WTC11 (cell line): ENCODE results near the gene COPZ1. TPM values are rescaled to one million over a fixed set of nuclear protein-coding genes. Genes with fewer than 3 reads are reported as not detected.

Source experiments
- ATAC-seq: fragments of 200-7000 bp; cut with Tn5 transposase; 2 replicates; pipeline ENCODE4 v1.10.0; 2021; ENCODE audit warnings: mild to moderate bottlenecking, moderate library complexity
- Bru-seq: library from RNA; stranded (reverse); fragments of 400-500 nt; gene quantifications from one replicate; lab custom pipeline; 2021; lab: Mats Ljungman, UMichigan
- CTCF ChIA-PET: fragments of 300-600 bp; sonication (Branson Sonifier 250); formaldehyde crosslinking; loops from one replicate; lab custom pipeline; 2021; ENCODE audit warnings: antibody characterized with exemption; lab: Charles Lee
- POLR2A ChIA-PET: fragments of 350-600 bp; sonication (Branson Sonifier 250); formaldehyde crosslinking; loops from one replicate; lab custom pipeline; 2021; ENCODE audit warnings: antibody characterized with exemption; lab: Charles Lee
- DNase-seq: peaks from one replicate; pipeline ENCODE4 v3.0.0; 2021; ENCODE audit warnings: low spot score
- H3K27ac Mint-ChIP-seq: 2 replicates; pipeline ENCODE4 v1.8.0; 2021; ENCODE audit warnings: mixed read lengths
- H3K27me3 Mint-ChIP-seq: 2 replicates; pipeline ENCODE4 v1.8.0; 2021; ENCODE audit warnings: low read depth, mild to moderate bottlenecking, moderate library complexity, mixed read lengths
- H3K36me3 Mint-ChIP-seq: 2 replicates; pipeline ENCODE4 v1.8.0; 2021; ENCODE audit warnings: mixed read lengths
- H3K4me1 Mint-ChIP-seq: 2 replicates; pipeline ENCODE4 v1.8.0; 2022; ENCODE audit warnings: mixed read lengths
- H3K4me3 Mint-ChIP-seq: 2 replicates; pipeline ENCODE4 v1.8.0; 2021; ENCODE audit warnings: mild to moderate bottlenecking, moderate library complexity, mixed read lengths
- H3K9me3 Mint-ChIP-seq: 2 replicates; pipeline ENCODE4 v1.8.0; 2021; ENCODE audit warnings: mixed read lengths
- ATF1 ChIP-seq: sonication (generic); formaldehyde crosslinking; IDR thresholded peaks from 2 replicates; pipeline ENCODE4 v1.8.1; 2023; ENCODE audit warnings: mild to moderate bottlenecking, moderate library complexity, missing genetic modification reagents
- CBFB ChIP-seq: sonication (generic); formaldehyde crosslinking; IDR thresholded peaks from 2 replicates; pipeline ENCODE4 v1.8.1; 2022; ENCODE audit warnings: mild to moderate bottlenecking, low read depth, missing genetic modification reagents
- FOXK1 ChIP-seq: sonication (generic); formaldehyde crosslinking; IDR thresholded peaks from 2 replicates; pipeline ENCODE4 v1.8.0; 2022; ENCODE audit warnings: mild to moderate bottlenecking, moderate library complexity, missing genetic modification reagents
- HMGA2 ChIP-seq: fragments of 250-450 bp; sonication (Bioruptor Pico); IDR thresholded peaks from 2 replicates; pipeline ENCODE4 v1.4.0; 2021; ENCODE audit warnings: mild to moderate bottlenecking, moderate library complexity
- JAZF1 ChIP-seq: fragments of 250-450 bp; sonication (Bioruptor Pico); IDR thresholded peaks from 2 replicates; pipeline ENCODE4 v1.9.0; 2021; ENCODE audit warnings: moderate library complexity, mild to moderate bottlenecking, inconsistent platforms
- NFATC4 ChIP-seq: fragments of 250-450 bp; sonication (Bioruptor Pico); IDR thresholded peaks from 2 replicates; pipeline ENCODE4 v1.9.0; 2021; ENCODE audit warnings: mild to moderate bottlenecking
- NFYB ChIP-seq: sonication (generic); formaldehyde crosslinking; conservative IDR thresholded peaks from 2 replicates; pipeline ENCODE4 v1.8.0; 2022; ENCODE audit warnings: low read depth, missing genetic modification reagents
- OVOL2 ChIP-seq: fragments of 250-450 bp; sonication (Bioruptor Pico); IDR thresholded peaks from 2 replicates; pipeline ENCODE4 v1.9.0; 2021; ENCODE audit warnings: mild to moderate bottlenecking, borderline replicate concordance
- RELA ChIP-seq: sonication (generic); formaldehyde crosslinking; IDR thresholded peaks from 2 replicates; pipeline ENCODE4 v1.8.1; 2022; ENCODE audit warnings: missing genetic modification reagents, mild to moderate bottlenecking, borderline replicate concordance
- SP1 ChIP-seq: sonication (generic); formaldehyde crosslinking; conservative IDR thresholded peaks from 2 replicates; pipeline ENCODE4 v1.8.1; 2022; ENCODE audit warnings: missing genetic modification reagents
- TP53 ChIP-seq: sonication (generic); formaldehyde crosslinking; IDR thresholded peaks from 2 replicates; pipeline ENCODE4 v1.8.1; 2023; ENCODE audit warnings: mild to moderate bottlenecking, missing genetic modification reagents
- long read RNA-seq, 3 experiments: library from RNA in 1 of 3; library from capped mRNA in 1 of 3; library from polyadenylated mRNA in 1 of 3; unstranded in 2 of 3; stranded (forward) in 1 of 3; transcript quantifications; one replicate each; pipeline ENCODE4 v2.0.0, GENCODE V29; 2021
- total RNA-seq: library from RNA; stranded (reverse); gene quantifications from 3 replicates; pipeline ENCODE4 v1.2.3, GENCODE V29; 2021
- TF ChIP-seq, protein P1 (sequence below): fragments of 200-600 bp; IDR thresholded peaks from 2 replicates; pipeline ENCODE4 v1.8.0; 2022; ENCODE audit warnings: antibody characterized with exemption
- TF ChIP-seq, protein P2 (sequence below): sonication (generic); formaldehyde crosslinking; IDR thresholded peaks from 2 replicates; pipeline ENCODE4 v1.8.1; 2023; ENCODE audit warnings: mild to moderate bottlenecking, missing genetic modification reagents, moderate library complexity
- TF ChIP-seq, protein P3 (sequence below): fragments of 250-450 bp; sonication (Bioruptor Pico); IDR thresholded peaks from 2 replicates; pipeline ENCODE4 v1.9.0; 2021; ENCODE audit warnings: moderate library complexity, mild to moderate bottlenecking, inconsistent platforms, borderline replicate concordance
- TF ChIP-seq, protein P4 (sequence below): sonication (generic); formaldehyde crosslinking; IDR thresholded peaks from 2 replicates; pipeline ENCODE4 v1.8.1; 2023; ENCODE audit warnings: mild to moderate bottlenecking, moderate library complexity, missing genetic modification reagents
- TF ChIP-seq, protein P5 (sequence below): sonication (generic); formaldehyde crosslinking; IDR thresholded peaks from 2 replicates; pipeline ENCODE4 v1.8.0; 2022; ENCODE audit warnings: mild to moderate bottlenecking, missing genetic modification reagents
- TF ChIP-seq, protein P6 (sequence below): fragments of 250-450 bp; sonication (Bioruptor Pico); IDR thresholded peaks from 2 replicates; pipeline ENCODE4 v1.8.0; 2021; ENCODE audit warnings: mild to moderate bottlenecking
- TF ChIP-seq, protein P7 (sequence below): sonication (generic); formaldehyde crosslinking; IDR thresholded peaks from 2 replicates; pipeline ENCODE4 v1.8.0; 2022; ENCODE audit warnings: mild to moderate bottlenecking, missing genetic modification reagents
- TF ChIP-seq, protein P8 (sequence below): sonication (generic); formaldehyde crosslinking; IDR thresholded peaks from 2 replicates; pipeline ENCODE4 v1.8.1; 2023; ENCODE audit warnings: mild to moderate bottlenecking, missing genetic modification reagents

Gene COPZ1, protein sequence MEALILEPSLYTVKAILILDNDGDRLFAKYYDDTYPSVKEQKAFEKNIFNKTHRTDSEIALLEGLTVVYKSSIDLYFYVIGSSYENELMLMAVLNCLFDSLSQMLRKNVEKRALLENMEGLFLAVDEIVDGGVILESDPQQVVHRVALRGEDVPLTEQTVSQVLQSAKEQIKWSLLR
- 98.2 to 116 TPM (median 115 TPM) in 3 replicates for total RNA-seq
- percentile 80 among the genes with signal in this experiment for Bru-seq, nascent RNA
- long read RNA-seq, experiment 1, transcript COPZ1-202 (8 exons, 880 nt): minor isoform, 7 of 355 reads
- long read RNA-seq, experiment 1, transcript COPZ1-201 (9 exons, 1,897 nt): major isoform, 317 of 355 reads
- long read RNA-seq, experiment 1, partial matches to known transcripts: 15 of 355 reads
- long read RNA-seq, experiment 1, other reads (novel, unspliced or antisense): 10 of 355 reads
- long read RNA-seq, experiment 2, transcript COPZ1-202 (8 exons, 880 nt): minor isoform, 6 of 199 reads
- long read RNA-seq, experiment 2, transcript COPZ1-201 (9 exons, 1,897 nt): major isoform, 108 of 199 reads
- long read RNA-seq, experiment 2, partial matches to known transcripts: 38 of 199 reads
- long read RNA-seq, experiment 2, other reads (novel, unspliced or antisense): 46 of 199 reads
- long read RNA-seq, experiment 3, transcript COPZ1-202 (8 exons, 880 nt): minor isoform, 10 of 383 reads
- long read RNA-seq, experiment 3, transcript COPZ1-201 (9 exons, 1,897 nt): major isoform, 342 of 383 reads
- long read RNA-seq, experiment 3, partial matches to known transcripts: 17 of 383 reads
- long read RNA-seq, experiment 3, other reads (novel, unspliced or antisense): 12 of 383 reads

DNA sequence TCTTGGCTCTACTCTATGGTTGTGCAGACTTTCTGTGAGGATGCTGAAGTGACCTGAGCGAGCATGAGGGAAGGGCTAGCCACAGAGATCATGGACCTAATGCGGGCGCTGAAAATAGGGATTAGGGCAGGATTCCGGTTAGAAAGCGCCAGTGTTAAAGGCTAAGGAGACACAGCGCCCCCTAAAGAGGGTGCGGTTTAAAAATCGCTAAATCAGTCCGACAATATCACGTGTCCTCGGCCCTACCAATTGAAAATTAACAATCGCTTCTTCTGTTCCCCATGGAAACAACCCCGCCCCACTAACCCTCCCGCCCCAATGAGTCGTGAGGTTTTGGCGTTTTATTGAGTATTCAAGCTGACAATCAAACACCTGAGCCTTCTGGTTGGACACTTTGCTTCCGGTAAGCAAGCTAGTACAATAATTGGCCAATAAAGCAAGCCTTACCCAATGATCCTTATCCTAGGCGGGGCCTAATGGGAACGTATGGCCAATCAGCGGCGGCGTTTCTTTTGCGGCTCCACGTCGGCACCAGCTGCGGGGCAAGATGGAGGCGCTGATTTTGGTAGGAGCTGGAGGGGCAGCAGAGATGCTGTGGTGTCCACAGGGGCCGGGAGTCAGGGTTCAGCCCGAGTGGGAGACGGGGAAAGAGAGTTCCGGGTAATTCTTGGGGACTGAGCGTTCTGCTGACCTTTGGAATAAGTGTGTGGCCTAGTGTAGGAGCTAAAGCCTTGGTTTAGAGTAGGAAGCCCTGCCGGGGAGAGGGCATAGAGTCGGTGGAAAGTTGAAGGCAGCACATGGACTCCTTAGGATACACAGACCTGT lies at the start of gene COPZ1:
Gene COPZ1 (plus strand): TSS at position 515 of the 825 bp plus-strand sequence. CDS start 33 bp downstream, at position 548.
- H3K4me3 Mint-ChIP-seq: peak within 1 kb of the TSS; percentile 100
- TF ChIP-seq, protein P1, sequence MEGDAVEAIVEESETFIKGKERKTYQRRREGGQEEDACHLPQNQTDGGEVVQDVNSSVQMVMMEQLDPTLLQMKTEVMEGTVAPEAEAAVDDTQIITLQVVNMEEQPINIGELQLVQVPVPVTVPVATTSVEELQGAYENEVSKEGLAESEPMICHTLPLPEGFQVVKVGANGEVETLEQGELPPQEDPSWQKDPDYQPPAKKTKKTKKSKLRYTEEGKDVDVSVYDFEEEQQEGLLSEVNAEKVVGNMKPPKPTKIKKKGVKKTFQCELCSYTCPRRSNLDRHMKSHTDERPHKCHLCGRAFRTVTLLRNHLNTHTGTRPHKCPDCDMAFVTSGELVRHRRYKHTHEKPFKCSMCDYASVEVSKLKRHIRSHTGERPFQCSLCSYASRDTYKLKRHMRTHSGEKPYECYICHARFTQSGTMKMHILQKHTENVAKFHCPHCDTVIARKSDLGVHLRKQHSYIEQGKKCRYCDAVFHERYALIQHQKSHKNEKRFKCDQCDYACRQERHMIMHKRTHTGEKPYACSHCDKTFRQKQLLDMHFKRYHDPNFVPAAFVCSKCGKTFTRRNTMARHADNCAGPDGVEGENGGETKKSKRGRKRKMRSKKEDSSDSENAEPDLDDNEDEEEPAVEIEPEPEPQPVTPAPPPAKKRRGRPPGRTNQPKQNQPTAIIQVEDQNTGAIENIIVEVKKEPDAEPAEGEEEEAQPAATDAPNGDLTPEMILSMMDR: peak; percentile 84
- TF ChIP-seq, protein P2, sequence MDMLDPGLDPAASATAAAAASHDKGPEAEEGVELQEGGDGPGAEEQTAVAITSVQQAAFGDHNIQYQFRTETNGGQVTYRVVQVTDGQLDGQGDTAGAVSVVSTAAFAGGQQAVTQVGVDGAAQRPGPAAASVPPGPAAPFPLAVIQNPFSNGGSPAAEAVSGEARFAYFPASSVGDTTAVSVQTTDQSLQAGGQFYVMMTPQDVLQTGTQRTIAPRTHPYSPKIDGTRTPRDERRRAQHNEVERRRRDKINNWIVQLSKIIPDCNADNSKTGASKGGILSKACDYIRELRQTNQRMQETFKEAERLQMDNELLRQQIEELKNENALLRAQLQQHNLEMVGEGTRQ (CRISPR knock-in tag): peak; percentile 90
- TF ChIP-seq OVOL2 (CRISPR knock-in tag): no peak
- TF ChIP-seq NFATC4: no peak
- TF ChIP-seq, protein P3, sequence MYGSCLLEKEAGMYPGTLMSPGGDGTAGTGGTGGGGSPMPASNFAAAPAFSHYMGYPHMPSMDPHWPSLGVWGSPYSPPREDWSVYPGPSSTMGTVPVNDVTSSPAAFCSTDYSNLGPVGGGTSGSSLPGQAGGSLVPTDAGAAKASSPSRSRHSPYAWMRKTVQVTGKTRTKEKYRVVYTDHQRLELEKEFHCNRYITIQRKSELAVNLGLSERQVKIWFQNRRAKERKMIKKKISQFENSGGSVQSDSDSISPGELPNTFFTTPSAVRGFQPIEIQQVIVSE: no peak
- TF ChIP-seq, protein P4, sequence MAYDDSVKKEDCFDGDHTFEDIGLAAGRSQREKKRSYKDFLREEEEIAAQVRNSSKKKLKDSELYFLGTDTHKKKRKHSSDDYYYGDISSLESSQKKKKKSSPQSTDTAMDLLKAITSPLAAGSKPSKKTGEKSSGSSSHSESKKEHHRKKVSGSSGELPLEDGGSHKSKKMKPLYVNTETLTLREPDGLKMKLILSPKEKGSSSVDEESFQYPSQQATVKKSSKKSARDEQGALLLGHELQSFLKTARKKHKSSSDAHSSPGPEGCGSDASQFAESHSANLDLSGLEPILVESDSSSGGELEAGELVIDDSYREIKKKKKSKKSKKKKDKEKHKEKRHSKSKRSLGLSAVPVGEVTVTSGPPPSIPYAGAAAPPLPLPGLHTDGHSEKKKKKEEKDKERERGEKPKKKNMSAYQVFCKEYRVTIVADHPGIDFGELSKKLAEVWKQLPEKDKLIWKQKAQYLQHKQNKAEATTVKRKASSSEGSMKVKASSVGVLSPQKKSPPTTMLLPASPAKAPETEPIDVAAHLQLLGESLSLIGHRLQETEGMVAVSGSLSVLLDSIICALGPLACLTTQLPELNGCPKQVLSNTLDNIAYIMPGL (CRISPR knock-in tag): no peak
- TF ChIP-seq, protein P5, sequence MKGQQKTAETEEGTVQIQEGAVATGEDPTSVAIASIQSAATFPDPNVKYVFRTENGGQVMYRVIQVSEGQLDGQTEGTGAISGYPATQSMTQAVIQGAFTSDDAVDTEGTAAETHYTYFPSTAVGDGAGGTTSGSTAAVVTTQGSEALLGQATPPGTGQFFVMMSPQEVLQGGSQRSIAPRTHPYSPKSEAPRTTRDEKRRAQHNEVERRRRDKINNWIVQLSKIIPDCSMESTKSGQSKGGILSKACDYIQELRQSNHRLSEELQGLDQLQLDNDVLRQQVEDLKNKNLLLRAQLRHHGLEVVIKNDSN (CRISPR knock-in tag): peak; percentile 86
- no peak for TF ChIP-seq TP53 (CRISPR knock-in tag)
- TF ChIP-seq, protein P6, sequence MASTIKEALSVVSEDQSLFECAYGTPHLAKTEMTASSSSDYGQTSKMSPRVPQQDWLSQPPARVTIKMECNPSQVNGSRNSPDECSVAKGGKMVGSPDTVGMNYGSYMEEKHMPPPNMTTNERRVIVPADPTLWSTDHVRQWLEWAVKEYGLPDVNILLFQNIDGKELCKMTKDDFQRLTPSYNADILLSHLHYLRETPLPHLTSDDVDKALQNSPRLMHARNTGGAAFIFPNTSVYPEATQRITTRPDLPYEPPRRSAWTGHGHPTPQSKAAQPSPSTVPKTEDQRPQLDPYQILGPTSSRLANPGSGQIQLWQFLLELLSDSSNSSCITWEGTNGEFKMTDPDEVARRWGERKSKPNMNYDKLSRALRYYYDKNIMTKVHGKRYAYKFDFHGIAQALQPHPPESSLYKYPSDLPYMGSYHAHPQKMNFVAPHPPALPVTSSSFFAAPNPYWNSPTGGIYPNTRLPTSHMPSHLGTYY (CRISPR knock-in tag): no peak
- TF ChIP-seq NFYB: peak; percentile 91
- peak; percentile 63; the same call in 1 of the 2 replicates for TF ChIP-seq FOXK1 (CRISPR knock-in tag)
- TF ChIP-seq JAZF1 (CRISPR knock-in tag): no peak
- TF ChIP-seq, protein P7, sequence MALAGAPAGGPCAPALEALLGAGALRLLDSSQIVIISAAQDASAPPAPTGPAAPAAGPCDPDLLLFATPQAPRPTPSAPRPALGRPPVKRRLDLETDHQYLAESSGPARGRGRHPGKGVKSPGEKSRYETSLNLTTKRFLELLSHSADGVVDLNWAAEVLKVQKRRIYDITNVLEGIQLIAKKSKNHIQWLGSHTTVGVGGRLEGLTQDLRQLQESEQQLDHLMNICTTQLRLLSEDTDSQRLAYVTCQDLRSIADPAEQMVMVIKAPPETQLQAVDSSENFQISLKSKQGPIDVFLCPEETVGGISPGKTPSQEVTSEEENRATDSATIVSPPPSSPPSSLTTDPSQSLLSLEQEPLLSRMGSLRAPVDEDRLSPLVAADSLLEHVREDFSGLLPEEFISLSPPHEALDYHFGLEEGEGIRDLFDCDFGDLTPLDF (CRISPR knock-in tag): no peak
- no peak for TF ChIP-seq HMGA2 (CRISPR knock-in tag)
- TF ChIP-seq CBFB (CRISPR knock-in tag): no peak
- TF ChIP-seq, protein P8, sequence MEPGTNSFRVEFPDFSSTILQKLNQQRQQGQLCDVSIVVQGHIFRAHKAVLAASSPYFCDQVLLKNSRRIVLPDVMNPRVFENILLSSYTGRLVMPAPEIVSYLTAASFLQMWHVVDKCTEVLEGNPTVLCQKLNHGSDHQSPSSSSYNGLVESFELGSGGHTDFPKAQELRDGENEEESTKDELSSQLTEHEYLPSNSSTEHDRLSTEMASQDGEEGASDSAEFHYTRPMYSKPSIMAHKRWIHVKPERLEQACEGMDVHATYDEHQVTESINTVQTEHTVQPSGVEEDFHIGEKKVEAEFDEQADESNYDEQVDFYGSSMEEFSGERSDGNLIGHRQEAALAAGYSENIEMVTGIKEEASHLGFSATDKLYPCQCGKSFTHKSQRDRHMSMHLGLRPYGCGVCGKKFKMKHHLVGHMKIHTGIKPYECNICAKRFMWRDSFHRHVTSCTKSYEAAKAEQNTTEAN (CRISPR knock-in tag): no peak
- no peak for TF ChIP-seq RELA
- peak; percentile 78 for TF ChIP-seq SP1 (CRISPR knock-in tag)
- no peak for TF ChIP-seq ATF1 (CRISPR knock-in tag)
- DNase-seq: peak; percentile 94
- H3K36me3 Mint-ChIP-seq: no peaks in the 10 kb centered on the region
- H3K4me1 Mint-ChIP-seq: peaks cover 24% of the 10 kb centered on the region
- H3K27ac Mint-ChIP-seq: peak within 1 kb of the TSS; percentile 98
- CTCF ChIA-PET: interaction anchor here (0.6 to 5.8 kb wide), 59 partner anchors 10 to 600 kb away, joined by 3 to 130 read pairs (median 5); partner anchors contain the start of genes CBX5, HNRNPA1, NFE2 and SMUG1
- ATAC-seq: peak; percentile 97
- no peaks in the 10 kb centered on the region for H3K9me3 Mint-ChIP-seq
- POLR2A ChIA-PET: interaction anchor here (0.6 to 2.2 kb wide), 12 partner anchors 10 to 123 kb away, joined by 3 to 21 read pairs (median 3); partner anchors contain the start of genes CBX5 and HNRNPA1
- peaks cover 3% of the 10 kb centered on the region; the same call in 1 of the 2 replicates for H3K27me3 Mint-ChIP-seq
